Kidney (tissue), 14 donors: Measurements from ENCODE around the gene SPOCK1. TPM values are rescaled to one million over a fixed set of nuclear protein-coding genes. Genes with fewer than 3 reads are reported as not detected.

Experiments used
- DNase-seq, 5 donors: peaks; one replicate each; pipeline ENCODE4 v3.0.0-alpha.2; 2013 to 2020
- FAIRE-seq: peaks from 2 replicates; lab custom pipeline; 2012; peaks lifted over from hg19 to GRCh38; lab: Jason Lieb, UNC
- H3K27ac ChIP-seq, 2 donors: one replicate each; pipeline ENCODE4 v1.7.0; 2013; ENCODE audit warnings: low read depth in 2 of 2, low read length in 2 of 2, inconsistent platforms in 1 of 2
- H3K27me3 ChIP-seq: one replicate; pipeline ENCODE4 v1.7.1; 2013; ENCODE audit warnings: low read length, inconsistent platforms; ENCODE audit not compliant: control insufficient read depth, insufficient read depth
- H3K36me3 ChIP-seq, 3 donors: one replicate each; pipeline versions ENCODE4 v1.7.0 to v1.7.1; 2013; ENCODE audit warnings: low read length in 3 of 3, control low read depth in 1 of 3, inconsistent platforms in 1 of 3; ENCODE audit not compliant: insufficient read depth in 3 of 3, control insufficient read depth in 2 of 3
- H3K4me1 ChIP-seq, 3 donors: one replicate each; pipeline versions ENCODE4 v1.7.0 to v1.7.1; 2013; ENCODE audit warnings: low read length in 3 of 3, inconsistent platforms in 1 of 3, low read depth in 1 of 3; ENCODE audit not compliant: control insufficient read depth in 2 of 3, insufficient read depth in 2 of 3
- H3K4me3 ChIP-seq, 3 donors: one replicate each; pipeline versions ENCODE4 v1.7.0 to v1.8.1; 2013; ENCODE audit warnings: low read length in 3 of 3, control low read depth in 1 of 3, inconsistent platforms in 1 of 3
- H3K9ac ChIP-seq, 3 donors: one replicate each; pipeline versions ENCODE4 v1.7.0 to v1.7.1; 2013; ENCODE audit warnings: low read length in 3 of 3, control low read depth in 1 of 3, inconsistent platforms in 1 of 3
- H3K9me3 ChIP-seq, 3 donors: one replicate each; pipeline versions ENCODE4 v1.7.0 to v1.7.1; 2013; ENCODE audit warnings: low read length in 3 of 3, control low read depth in 1 of 3, inconsistent platforms in 1 of 3; ENCODE audit not compliant: control insufficient read depth in 2 of 3, insufficient read depth in 1 of 3
- CTCF ChIP-seq: IDR thresholded peaks from 3 replicates; pipeline ENCODE4 v1.5.1; 2012; ENCODE audit warnings: mild to moderate bottlenecking, moderate library complexity, borderline replicate concordance; ENCODE audit not compliant: insufficient read depth; ENCODE audit errors: extremely low read depth
- intact Hi-C: fragments of 100-400 bp; cut with DNase I; formaldehyde crosslinking; loops from one replicate; pipeline ENCODE4 v1.11.1; 2022
- polyA plus RNA-seq: library from polyadenylated mRNA; stranded (reverse); fragments of 350-450 nt; fragmentation: Illumina TruSeq; extraction: RNeasy Lipid Tissue Mini Kit (QIAGEN cat#74804); gene quantifications from one replicate; pipeline ENCODE4 v1.2.3, GENCODE V29; 2014; ENCODE audit warnings: low read depth, low replicate concordance; ENCODE audit not compliant: insufficient read depth
- total RNA-seq: library from RNA; stranded (reverse); fragmentation: NEBNext Ultra II Directional; extraction: Animal tissue kit (Norgen Biotek cat#: 25700); gene quantifications from one replicate; pipeline ENCODE4 v1.2.1, GENCODE V29; 2021
- donor health status: control.
- donor health status: control.
- donor health status: control.
- donor health status: control.
- donor health status: control.
- donor health status: DM: yes; HTN: yes; CAD: no.
- donor health status: Normal renal cell carcinoma (clear cell type).

Gene SPOCK1
- total and polyA plus RNA-seq, 2 donors from 2014 or later: 15.7 to 32.8 TPM

DNA sequence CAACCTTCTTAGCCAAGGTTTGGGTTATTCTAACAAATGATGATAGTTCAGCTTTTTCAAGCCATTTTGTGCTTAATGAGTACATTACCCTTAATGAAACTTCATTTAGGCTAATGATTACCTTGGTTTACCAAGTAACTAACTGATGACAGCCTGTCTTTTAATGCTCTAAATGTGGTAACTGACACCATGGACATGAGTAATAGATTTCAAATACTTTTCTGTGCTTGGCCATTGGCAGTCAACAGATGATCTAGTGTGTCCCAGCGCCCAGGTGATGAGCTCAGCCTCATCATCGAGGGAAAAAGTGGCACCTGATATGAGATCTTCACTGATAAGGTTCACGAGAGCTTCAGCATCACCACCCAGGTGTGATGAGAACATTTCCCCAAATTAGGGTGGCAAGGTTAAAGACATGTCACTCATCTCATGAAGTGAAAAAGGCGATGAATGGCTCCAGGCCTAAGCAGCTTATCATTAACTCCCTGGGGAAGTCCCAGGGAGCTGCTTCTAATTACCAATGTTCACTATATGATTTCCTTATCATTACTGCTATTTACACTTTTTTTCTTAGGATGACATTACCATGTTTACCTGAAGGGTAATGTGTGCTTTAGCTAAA lies 296.0 kb downstream of the SPOCK1 start:
- Histone ChIP-seq H3K36me3 (no peaks in the 10 kb centered on the region), H3K9ac (no peak overlapping the region), H3K4me1 (no peaks in the 10 kb centered on the region), H3K27me3 (no peaks in the 10 kb centered on the region), H3K27ac (no peak overlapping the region), H3K9me3 (no peaks in the 10 kb centered on the region), H3K4me3 (no peak overlapping the region)
- no peak for DNase-seq
- intact Hi-C loops: no loop called here
- TF ChIP-seq CTCF: no peak
- no peak for FAIRE-seq

GRCh38 chr5:137201876-137202275 lies 297.2 kb downstream of the SPOCK1 start:
- no peak overlapping the region for H3K4me3 ChIP-seq
- FAIRE-seq (no peak), DNase-seq (no peak)
- H3K4me1 ChIP-seq: no peaks in the 10 kb centered on the region
- H3K27me3 ChIP-seq: no peaks in the 10 kb centered on the region
- no peak overlapping the region for H3K9ac ChIP-seq
- no peak for TF ChIP-seq CTCF
- no peaks in the 10 kb centered on the region for H3K9me3 ChIP-seq
- no peak overlapping the region for H3K27ac ChIP-seq
- H3K36me3 ChIP-seq: no peaks in the 10 kb centered on the region
- intact Hi-C loops: no loop called here

DNA sequence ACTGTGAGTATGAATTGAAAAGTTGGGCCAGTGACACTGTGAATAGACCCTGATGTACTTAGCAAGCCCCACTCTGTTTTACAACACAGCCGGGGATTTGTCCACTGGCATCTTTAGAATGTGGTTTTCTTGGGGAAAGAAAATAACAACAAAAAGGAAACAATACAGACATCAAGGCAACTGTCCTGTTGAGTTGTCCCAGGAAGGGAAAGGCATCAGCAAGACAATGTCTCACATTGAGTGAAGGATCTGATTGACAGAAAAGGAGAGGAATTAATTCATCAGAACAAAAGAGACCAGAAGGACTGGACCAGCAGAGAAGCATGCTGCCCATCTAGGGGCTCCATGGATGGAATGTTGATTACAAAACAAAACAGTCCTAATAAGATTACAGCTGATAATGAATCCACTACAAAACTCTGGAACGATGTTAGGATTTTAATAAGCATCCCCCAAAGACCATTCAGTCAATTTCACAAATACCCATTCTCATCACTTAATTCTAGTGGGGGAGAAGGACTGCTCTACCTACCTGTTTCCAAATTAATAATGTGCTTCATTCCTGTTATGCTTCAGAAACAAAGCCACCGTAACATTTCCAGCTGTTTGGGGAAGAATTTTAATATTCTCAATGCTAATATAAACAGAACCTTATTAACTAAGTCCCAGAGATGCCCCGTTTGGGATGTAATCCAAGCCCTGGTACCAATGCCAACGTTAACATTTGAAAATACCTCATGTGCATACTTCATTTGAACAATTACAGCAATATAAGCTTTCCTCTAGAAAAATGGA lies 298.0 kb downstream of the SPOCK1 start:
- Histone ChIP-seq H3K36me3 (no peaks in the 10 kb centered on the region), H3K27me3 (no peaks in the 10 kb centered on the region), H3K27ac (no peak overlapping the region), H3K4me3 (no peak overlapping the region), H3K4me1 (no peaks in the 10 kb centered on the region), H3K9ac (no peak overlapping the region), H3K9me3 (no peaks in the 10 kb centered on the region)
- TF ChIP-seq CTCF: no peak
- DNase-seq (no peak), FAIRE-seq (no peak)
- intact Hi-C loops: no loop called here
